GM12878 (cell line): ENCODE results near the gene OR2T3. TPM values are rescaled to one million over a fixed set of nuclear protein-coding genes. Genes with fewer than 3 reads are reported as not detected.
"Not testable (repeated sequence)": the region's sequence is repeated elsewhere in the genome, so short reads cannot be mapped to it uniquely, and the experiment has no call there.

ENCODE experiments used
- ATAC-seq: fragments of 200-7000 bp; cut with Tn5 transposase; 3 replicates; pipeline ENCODE4 v1.9.1; 2020; ENCODE audit warnings: mild to moderate bottlenecking, moderate library complexity
- BruUV-seq: library from RNA; stranded (reverse); fragments of 400-500 nt; replicated peaks from 2 replicates; lab custom pipeline; 2021; lab: Mats Ljungman, UMichigan
- CTCF ChIA-PET: fragments of 300-600 bp; sonication (Branson Sonifier 250); formaldehyde crosslinking; extraction: SDS; loops from one replicate; lab custom pipeline; 2021; ENCODE audit warnings: inconsistent platforms; lab: Yijun Ruan, JAX
- POLR2A ChIA-PET: fragments of 350-600 bp; formaldehyde crosslinking; extraction: SDS; loops from one replicate; lab custom pipeline; 2021; ENCODE audit warnings: inconsistent platforms; lab: Charles Lee
- RAD21 ChIA-PET: fragments of 300-600 bp; sonication (Branson Sonifier 250); formaldehyde crosslinking; loops from one replicate; lab custom pipeline; 2023; ENCODE audit warnings: antibody characterized with exemption; ENCODE audit not compliant: unreplicated experiment; lab: Charles Lee
- SMC1A ChIA-PET: fragments of 300-600 bp; sonication (Branson Sonifier 250); formaldehyde crosslinking; loops from one replicate; lab custom pipeline; 2023; ENCODE audit not compliant: unreplicated experiment, uncharacterized antibody; lab: Charles Lee
- DNase-seq: peaks from one replicate; pipeline ENCODE4 v3.0.0-alpha.2; 2011; ENCODE audit warnings: low read depth, low spot score
- FAIRE-seq: peaks from 3 replicates; lab custom pipeline; 2011; peaks lifted over from hg19 to GRCh38; lab: Jason Lieb, UNC
- H2AFZ ChIP-seq: 2 replicates; pipeline ENCODE4 v1.6.0; 2011; ENCODE audit warnings: low read depth, low read length, control low read depth; ENCODE audit not compliant: control insufficient read depth
- H3K27ac ChIP-seq: 2 replicates; pipeline ENCODE4 v1.5.1; 2011; ENCODE audit warnings: control low read depth; ENCODE audit not compliant: control insufficient read depth, insufficient read depth
- H3K27me3 ChIP-seq, 2 experiments: replicated peaks in 1 of 2; 2 replicates each; pipeline versions ENCODE4 v1.6.0 to v1.6.1; 2011; ENCODE audit warnings: low read length in 1 of 2; ENCODE audit not compliant: control insufficient read depth in 2 of 2, insufficient read depth in 2 of 2
- H3K36me3 ChIP-seq, 2 experiments: 2 replicates each; pipeline ENCODE4 v1.5.1; 2011; ENCODE audit warnings: low read length in 1 of 2; ENCODE audit not compliant: control insufficient read depth in 2 of 2, insufficient read depth in 2 of 2
- H3K4me1 ChIP-seq: 2 replicates; pipeline ENCODE4 v1.6.1; 2011; ENCODE audit warnings: mild to moderate bottlenecking, low read length, moderate library complexity, mixed read lengths; ENCODE audit not compliant: control insufficient read depth, insufficient read depth
- H3K4me2 ChIP-seq: 2 replicates; pipeline ENCODE4 v1.6.0; 2011; ENCODE audit warnings: control low read depth; ENCODE audit not compliant: control insufficient read depth, insufficient read depth
- H3K4me3 ChIP-seq: fragments of 200-600 bp; sonication (generic); 2 replicates; pipeline ENCODE4 v1.5.1; 2016
- H3K79me2 ChIP-seq: 2 replicates; pipeline ENCODE4 v1.6.0; 2011; ENCODE audit warnings: low read length; ENCODE audit not compliant: control insufficient read depth, insufficient read depth
- H3K9ac ChIP-seq: 2 replicates; pipeline ENCODE4 v1.8.0; 2011; ENCODE audit warnings: low read length, control low read depth, mixed read lengths; ENCODE audit not compliant: control insufficient read depth, insufficient read depth
- H3K9me3 ChIP-seq: replicated peaks from 3 replicates; pipeline ENCODE4 v1.5.1; 2011; ENCODE audit warnings: mild to moderate bottlenecking, low read length; ENCODE audit not compliant: control insufficient read depth, insufficient read depth
- H4K20me1 ChIP-seq: 2 replicates; pipeline ENCODE4 v1.6.0; 2011; ENCODE audit not compliant: control insufficient read depth, insufficient read depth
- FOXM1 ChIP-seq: IDR thresholded peaks from 2 replicates; pipeline ENCODE4 v1.6.1; 2012; ENCODE audit warnings: low read depth, mild to moderate bottlenecking, inconsistent platforms, low read length, moderate library complexity
- JUNB ChIP-seq: IDR thresholded peaks from 2 replicates; pipeline ENCODE4 v1.6.1; 2016; ENCODE audit warnings: antibody characterized with exemption, mild to moderate bottlenecking
- NFIC ChIP-seq: IDR thresholded peaks from 2 replicates; pipeline ENCODE4 v1.6.1; 2012; ENCODE audit warnings: low read depth, mild to moderate bottlenecking, inconsistent platforms, low read length, moderate library complexity
- SPI1 ChIP-seq: IDR thresholded peaks from 2 replicates; pipeline ENCODE4 v1.6.1; 2011; ENCODE audit warnings: low read depth, mild to moderate bottlenecking, low read length, moderate library complexity, borderline replicate concordance; ENCODE audit not compliant: insufficient read depth
- WGBS: methylation state at CpG from one replicate; pipeline ENCODE4 v1.1.6; 2016; ENCODE audit warnings: low lambda C conversion rate; ENCODE audit not compliant: insufficient replicate concordance, insufficient coverage; ENCODE audit errors: missing lambda C conversion rate; 5-methylcytosine and 5-hydroxymethylcytosine counted together
- in situ Hi-C: fragments of 300-500 bp; cut with MboI; formaldehyde crosslinking; loops from 9 replicates; pipeline ENCODE4 v1.14.3; 2018; ENCODE audit warnings: mixed read lengths
- intact Hi-C: fragments of 100-400 bp; cut with micrococcal nuclease; formaldehyde crosslinking; loops from one replicate; pipeline ENCODE4 v1.14.2; 2022; ENCODE audit not compliant: unreplicated experiment
- polyA plus RNA-seq, 11 experiments: library from polyadenylated mRNA; depleted of rRNA in 4 of 11; unstranded in 6 of 11; stranded (reverse) in 5 of 11; fragments of >200 nt; fragmentation: Nextera tagmentation in 4 of 11; fragmentation: Illumina TruSeq in 1 of 11; extraction: Ambion mirVana in 4 of 11; extraction: Trizol in 1 of 11; gene quantifications; 1 replicate in 1 of 11; 2 replicates in 10 of 11; pipeline versions ENCODE4 v1.2.1 to v1.2.3, GENCODE V29; 2011 to 2016; ENCODE audit warnings: inconsistent platforms in 2 of 11, missing spikeins in 2 of 11, low read depth in 1 of 11
- total RNA-seq, 4 experiments: library from RNA; depleted of rRNA in 3 of 4; stranded (reverse); fragments of >200 nt in 3 of 4; fragmentation: Illumina TruSeq in 1 of 4; extraction: Trizol in 1 of 4; gene quantifications; 2 replicates each; pipeline versions ENCODE4 v1.2.1 to v1.2.3, GENCODE V29; 2013 to 2021
- TF ChIP-seq, protein P1 (sequence below): IDR thresholded peaks from 2 replicates; pipeline ENCODE4 v1.6.1; 2012; ENCODE audit warnings: low read length, inconsistent platforms

Gene OR2T3
- total and polyA plus RNA-seq, 10 of the 15 experiments (the other 5 are each of a cell fraction or from before 2014, with no cell fraction given): 2.0 to 23.3 (median 7.2) TPM

DNA sequence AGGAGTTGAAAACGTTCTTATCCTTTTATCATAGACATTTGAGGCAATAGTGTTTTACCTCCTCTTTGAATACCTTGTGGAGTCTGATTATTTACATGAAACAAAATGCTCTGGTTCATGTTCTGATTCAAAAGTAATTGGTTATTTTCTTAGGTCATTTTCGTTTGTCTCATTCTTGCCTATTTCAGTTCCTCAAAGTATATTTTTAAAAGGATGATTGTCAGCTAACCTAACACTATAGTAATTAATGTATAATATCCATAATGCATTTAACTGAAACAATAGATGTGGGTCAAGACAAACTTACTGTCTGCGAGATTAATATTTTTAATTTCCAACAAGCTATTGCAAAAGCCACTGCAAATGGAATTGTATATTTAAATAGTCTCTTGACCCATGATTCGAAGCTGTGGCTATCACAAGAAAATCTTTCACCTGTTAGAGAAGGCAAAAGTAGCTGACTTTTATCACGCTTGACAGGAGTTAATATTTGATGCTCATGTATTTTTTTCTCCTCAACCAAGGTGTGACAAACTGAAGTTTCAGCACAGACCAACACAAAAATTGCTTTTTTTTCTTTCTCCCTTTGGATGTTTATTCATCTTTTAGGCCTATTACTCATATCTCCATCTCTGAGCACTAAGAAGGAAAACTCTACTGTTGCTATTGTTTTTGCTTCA lies 22.5 kb upstream of the OR2T3 start:
- H2AFZ ChIP-seq, RAD21 ChIA-PET, in situ Hi-C loops, POLR2A ChIA-PET, H3K4me2 ChIP-seq, CTCF ChIA-PET, H4K20me1 ChIP-seq, H3K9me3 ChIP-seq, intact Hi-C loops, BruUV-seq, H3K27me3 ChIP-seq, H3K36me3 ChIP-seq, H3K79me2 ChIP-seq, SMC1A ChIA-PET, H3K4me1 ChIP-seq, DNase-seq: not testable (repeated sequence)
- peak; percentile 48 for ATAC-seq
- FAIRE-seq: peak; percentile 85
- Histone ChIP-seq H3K4me3 (peak overlapping the region; percentile 36; the same call in 1 of the 2 replicates), H3K9ac (peak overlapping the region; percentile 56), H3K27ac (peak overlapping the region; percentile 87)
- TF ChIP-seq NFIC: peak; percentile 55
- peak; percentile 78 for TF ChIP-seq JUNB
- peak; percentile 57 for TF ChIP-seq SPI1
- TF ChIP-seq FOXM1: peak; percentile 28; the same call in 1 of the 2 replicates
- TF ChIP-seq, protein P1, sequence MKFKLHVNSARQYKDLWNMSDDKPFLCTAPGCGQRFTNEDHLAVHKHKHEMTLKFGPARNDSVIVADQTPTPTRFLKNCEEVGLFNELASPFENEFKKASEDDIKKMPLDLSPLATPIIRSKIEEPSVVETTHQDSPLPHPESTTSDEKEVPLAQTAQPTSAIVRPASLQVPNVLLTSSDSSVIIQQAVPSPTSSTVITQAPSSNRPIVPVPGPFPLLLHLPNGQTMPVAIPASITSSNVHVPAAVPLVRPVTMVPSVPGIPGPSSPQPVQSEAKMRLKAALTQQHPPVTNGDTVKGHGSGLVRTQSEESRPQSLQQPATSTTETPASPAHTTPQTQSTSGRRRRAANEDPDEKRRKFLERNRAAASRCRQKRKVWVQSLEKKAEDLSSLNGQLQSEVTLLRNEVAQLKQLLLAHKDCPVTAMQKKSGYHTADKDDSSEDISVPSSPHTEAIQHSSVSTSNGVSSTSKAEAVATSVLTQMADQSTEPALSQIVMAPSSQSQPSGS: peak; percentile 49; the same call in 1 of the 2 replicates
- WGBS: 0% methylated on average over 1 of the region's 5 CpGs

DNA sequence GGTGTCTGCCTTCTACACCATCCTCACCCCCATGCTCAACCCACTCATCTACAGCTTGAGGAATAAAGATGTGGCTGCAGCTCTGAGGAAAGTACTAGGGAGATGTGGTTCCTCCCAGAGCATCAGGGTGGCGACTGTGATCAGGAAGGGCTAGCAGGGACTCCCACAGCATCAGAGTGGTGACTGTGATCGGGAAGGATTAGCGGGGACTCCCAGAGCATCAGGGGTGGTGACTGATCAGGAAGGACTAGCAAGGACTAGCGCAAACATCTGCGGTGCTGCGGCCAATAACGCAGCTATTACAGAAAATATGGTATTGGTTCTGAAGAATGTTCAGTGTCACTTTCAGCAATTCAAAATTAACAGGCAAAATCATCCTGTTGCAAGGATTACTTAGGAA lies 19.5 kb upstream of the OR2T3 start:
- H3K4me1 ChIP-seq, H3K9ac ChIP-seq, intact Hi-C loops, H3K27me3 ChIP-seq, H3K4me2 ChIP-seq, ATAC-seq, H3K36me3 ChIP-seq, H3K9me3 ChIP-seq, POLR2A ChIA-PET, in situ Hi-C loops, H3K4me3 ChIP-seq, DNase-seq, H3K79me2 ChIP-seq, SMC1A ChIA-PET, CTCF ChIA-PET, FAIRE-seq, RAD21 ChIA-PET, BruUV-seq, H2AFZ ChIP-seq, H4K20me1 ChIP-seq, H3K27ac ChIP-seq: not testable (repeated sequence)
- WGBS: 97% methylated on average over 7 of the region's 7 CpGs

DNA sequence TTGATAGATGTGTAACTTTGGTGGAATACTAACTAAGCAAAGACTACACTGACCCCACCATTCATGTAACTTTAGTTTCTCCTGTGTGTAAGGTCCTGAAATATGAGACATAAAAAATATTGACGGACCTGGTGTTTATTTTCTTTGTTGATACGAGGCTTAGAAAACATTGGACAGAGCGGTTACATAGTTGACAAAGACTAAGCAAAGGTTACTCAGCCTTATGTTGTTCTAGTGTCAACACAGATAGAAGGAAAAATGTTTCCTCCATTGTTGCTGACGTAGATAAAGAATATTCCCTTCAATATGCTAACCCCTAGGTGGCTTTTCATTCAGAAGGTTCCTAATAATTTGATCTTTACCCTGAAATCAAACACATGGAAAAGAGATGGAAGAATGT lies 18.1 kb upstream of the OR2T3 start:
- WGBS: 100% methylated on average over 2 of the region's 4 CpGs
- H2AFZ ChIP-seq, H3K4me2 ChIP-seq, H3K9me3 ChIP-seq, H3K79me2 ChIP-seq, H3K4me3 ChIP-seq, CTCF ChIA-PET, POLR2A ChIA-PET, FAIRE-seq, H3K4me1 ChIP-seq, H4K20me1 ChIP-seq, DNase-seq, H3K9ac ChIP-seq, intact Hi-C loops, SMC1A ChIA-PET, BruUV-seq, RAD21 ChIA-PET, H3K27me3 ChIP-seq, H3K36me3 ChIP-seq, in situ Hi-C loops, ATAC-seq, H3K27ac ChIP-seq: not testable (repeated sequence)
